ENCODE measurements around the gene CILP. TPM values are rescaled to one million over a fixed set of nuclear protein-coding genes. Genes with fewer than 3 reads are reported as not detected.

Gene CILP
- total RNA-seq, 1 experiment from 2014 or later = 0.04 TPM

DNA sequence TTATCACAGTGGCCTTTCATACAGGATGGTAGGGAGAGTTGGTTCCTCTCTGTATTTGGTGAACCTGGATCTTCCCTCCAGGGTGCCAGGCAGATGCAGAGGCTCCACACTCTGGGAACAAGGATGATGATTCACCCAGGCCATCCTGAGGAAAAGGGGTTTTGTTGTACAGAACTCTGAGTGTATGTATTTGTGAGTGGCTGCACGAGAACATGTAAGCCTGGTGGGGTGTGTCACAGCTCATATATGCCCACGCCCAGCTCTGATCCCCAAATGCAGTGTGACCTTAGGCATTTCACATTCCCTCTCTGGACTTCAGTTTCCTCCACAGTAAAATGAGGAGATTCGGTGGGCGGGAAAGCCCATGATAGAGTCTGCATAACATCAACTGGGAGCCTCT, 11.6 kb upstream of the CILP start:
- H2BK12ac ChIP-seq (ENCODE audit: insufficient read length, low read depth, low read length) = no peak overlapping the region
- DNase-seq = no peak
- Mint-ChIP-seq H3K27ac (no peak overlapping the region), H3K36me3 (ENCODE audit: insufficient read depth in 1 of 3, low read depth in 3 of 3) (no peaks in the 10 kb centered on the region), H3K27me3 (ENCODE audit: low read depth) (peaks cover 3% of the 10 kb centered on the region), H3K4me3 (no peak overlapping the region), H3K4me1 (peaks cover 20 to 27% of the 10 kb centered on the region in 2 experiments), H3K9me3 (no peaks in the 10 kb centered on the region)
- 0 out of 2 replicates have a peak, but pooled peaks cover 2% of the 10 kb centered on the region for H3K4me1 ChIP-seq (ENCODE audit: insufficient read depth, low read length)
- H2AFZ ChIP-seq (ENCODE audit: low read length) = no peak overlapping the region
- no peak overlapping the region for H3K4me2 ChIP-seq (ENCODE audit: insufficient read depth, insufficient read length, low read length)
- H3K14ac ChIP-seq (ENCODE audit: insufficient read depth, low read length) = no peak overlapping the region
- TF ChIP-seq, protein P1, sequence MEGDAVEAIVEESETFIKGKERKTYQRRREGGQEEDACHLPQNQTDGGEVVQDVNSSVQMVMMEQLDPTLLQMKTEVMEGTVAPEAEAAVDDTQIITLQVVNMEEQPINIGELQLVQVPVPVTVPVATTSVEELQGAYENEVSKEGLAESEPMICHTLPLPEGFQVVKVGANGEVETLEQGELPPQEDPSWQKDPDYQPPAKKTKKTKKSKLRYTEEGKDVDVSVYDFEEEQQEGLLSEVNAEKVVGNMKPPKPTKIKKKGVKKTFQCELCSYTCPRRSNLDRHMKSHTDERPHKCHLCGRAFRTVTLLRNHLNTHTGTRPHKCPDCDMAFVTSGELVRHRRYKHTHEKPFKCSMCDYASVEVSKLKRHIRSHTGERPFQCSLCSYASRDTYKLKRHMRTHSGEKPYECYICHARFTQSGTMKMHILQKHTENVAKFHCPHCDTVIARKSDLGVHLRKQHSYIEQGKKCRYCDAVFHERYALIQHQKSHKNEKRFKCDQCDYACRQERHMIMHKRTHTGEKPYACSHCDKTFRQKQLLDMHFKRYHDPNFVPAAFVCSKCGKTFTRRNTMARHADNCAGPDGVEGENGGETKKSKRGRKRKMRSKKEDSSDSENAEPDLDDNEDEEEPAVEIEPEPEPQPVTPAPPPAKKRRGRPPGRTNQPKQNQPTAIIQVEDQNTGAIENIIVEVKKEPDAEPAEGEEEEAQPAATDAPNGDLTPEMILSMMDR (conservative IDR thresholded peaks at IDR 0.05) = no peak
- H4K5ac ChIP-seq (ENCODE audit: insufficient read length, low read depth, low read length) = no peak overlapping the region
- no peak overlapping the region for H4K8ac ChIP-seq (replicated peaks; ENCODE audit: insufficient read length, low read depth, low read length)
- no peaks in the 10 kb centered on the region for H3K27me3 ChIP-seq (ENCODE audit: insufficient read depth, low read length)
- H2BK120ac ChIP-seq (ENCODE audit: low read depth, low read length, poor library complexity, severe bottlenecking) = no peak overlapping the region
- no peak overlapping the region for H4K91ac ChIP-seq (ENCODE audit: insufficient read length, low read depth, low read length)
- no peaks in the 10 kb centered on the region for H4K20me1 ChIP-seq (ENCODE audit: control insufficient read depth, insufficient read depth, insufficient read length)
- H3K23ac ChIP-seq (ENCODE audit: insufficient read length, low read depth, low read length) = no peak overlapping the region
- no peak overlapping the region for H2AK5ac ChIP-seq (ENCODE audit: insufficient read length, low read length)
- no peaks in the 10 kb centered on the region for H3K23me2 ChIP-seq (ENCODE audit: insufficient read length, low read depth, low read length, poor library complexity, severe bottlenecking)
- no peak overlapping the region for H2BK20ac ChIP-seq (ENCODE audit: low read depth, low read length, poor library complexity, severe bottlenecking)
- no peak overlapping the region for H2BK5ac ChIP-seq (ENCODE audit: insufficient read length, low read length)
- H3T11ph ChIP-seq (ENCODE audit: low read length) = no peak overlapping the region
- H3K79me1 ChIP-seq (ENCODE audit: insufficient read depth, low read depth, low read length, poor library complexity, severe bottlenecking) = no peaks in the 10 kb centered on the region
- H3K9me3 ChIP-seq (ENCODE audit: control insufficient read depth, low read depth, low read length) = no peaks in the 10 kb centered on the region
- H2BK15ac ChIP-seq (ENCODE audit: low read depth, low read length) = no peak overlapping the region
- H3K56ac ChIP-seq (ENCODE audit: insufficient read length, low read depth, low read length) = no peak overlapping the region
- no peak overlapping the region for H3K27ac ChIP-seq (ENCODE audit: insufficient read length, low read depth, low read length)
- H3K9ac ChIP-seq (ENCODE audit: extremely low read depth, insufficient read length, low read length) = no peak overlapping the region
- peak overlapping the region; percentile 29 for H3K18ac ChIP-seq (ENCODE audit: insufficient read length, low read depth, low read length)
- no peaks in the 10 kb centered on the region for H3K79me2 ChIP-seq (ENCODE audit: insufficient read depth, low read length)
- H3K4ac ChIP-seq (ENCODE audit: low read depth, low read length) = no peak overlapping the region
- no CpG with 5 or more reads among the region's 4 CpGs for WGBS (ENCODE audit: extremely low coverage, insufficient read length, low lambda C conversion rate)

All from H9 (cell line).